Left ventricle myocardium inferior (tissue), 1 donor: ENCODE results near the gene NBAS. TPM values are rescaled to one million over a fixed set of nuclear protein-coding genes. Genes with fewer than 3 reads are reported as not detected.

Source experiments
- DNase-seq: peaks from one replicate; pipeline ENCODE4 v3.0.0-alpha.2; 2020
- H3K27ac ChIP-seq: fragments of 200-600 bp; replicated peaks from 2 replicates; pipeline ENCODE4 v1.8.0; 2021
- H3K27me3 ChIP-seq: fragments of 200-600 bp; 2 replicates; pipeline ENCODE4 v1.8.0; 2021; ENCODE audit warnings: low read depth
- H3K36me3 ChIP-seq: fragments of 200-600 bp; 2 replicates; pipeline ENCODE4 v1.8.0; 2021
- H3K4me1 ChIP-seq: fragments of 200-600 bp; 2 replicates; pipeline ENCODE4 v1.8.0; 2021
- H3K4me3 ChIP-seq: fragments of 200-600 bp; 2 replicates; pipeline ENCODE4 v1.8.0; 2021; ENCODE audit warnings: mild to moderate bottlenecking, moderate library complexity
- H3K9me3 ChIP-seq: fragments of 200-600 bp; replicated peaks from 2 replicates; pipeline ENCODE4 v1.8.0; 2021
- CTCF ChIP-seq: fragments of 200-600 bp; IDR thresholded peaks from 2 replicates; pipeline ENCODE4 v1.8.0; 2021; ENCODE audit warnings: antibody characterized with exemption, mild to moderate bottlenecking, borderline replicate concordance
- intact Hi-C: fragments of 100-400 bp; cut with micrococcal nuclease; formaldehyde crosslinking; loops from one replicate; pipeline ENCODE4 v1.11.0; 2022
- total RNA-seq: library from RNA; stranded (reverse); fragmentation: NEBNext Ultra II Directional; extraction: Animal tissue kit (Norgen Biotek cat#: 25700); gene quantifications from one replicate; pipeline ENCODE4 v1.2.1, GENCODE V29; 2021
- donor health status: DM: no; HTN: yes; CAD: no; lungs with severe emphysema.

NBAS gene
- total RNA-seq, 1 donor from 2014 or later = 50.6 TPM

GRCh38 chr2:15172825-15173224 lies 388.3 kb downstream of the NBAS start:
- Histone ChIP-seq H3K4me1 (peaks cover 7% of the 10 kb centered on the region), H3K27ac (no peak overlapping the region), H3K4me3 (no peak overlapping the region), H3K36me3 (peaks cover 22% of the 10 kb centered on the region), H3K9me3 (no peaks in the 10 kb centered on the region), H3K27me3 (no peaks in the 10 kb centered on the region)
- no peak for DNase-seq
- intact Hi-C loops = no loop called here
- no peak for TF ChIP-seq CTCF

DNA sequence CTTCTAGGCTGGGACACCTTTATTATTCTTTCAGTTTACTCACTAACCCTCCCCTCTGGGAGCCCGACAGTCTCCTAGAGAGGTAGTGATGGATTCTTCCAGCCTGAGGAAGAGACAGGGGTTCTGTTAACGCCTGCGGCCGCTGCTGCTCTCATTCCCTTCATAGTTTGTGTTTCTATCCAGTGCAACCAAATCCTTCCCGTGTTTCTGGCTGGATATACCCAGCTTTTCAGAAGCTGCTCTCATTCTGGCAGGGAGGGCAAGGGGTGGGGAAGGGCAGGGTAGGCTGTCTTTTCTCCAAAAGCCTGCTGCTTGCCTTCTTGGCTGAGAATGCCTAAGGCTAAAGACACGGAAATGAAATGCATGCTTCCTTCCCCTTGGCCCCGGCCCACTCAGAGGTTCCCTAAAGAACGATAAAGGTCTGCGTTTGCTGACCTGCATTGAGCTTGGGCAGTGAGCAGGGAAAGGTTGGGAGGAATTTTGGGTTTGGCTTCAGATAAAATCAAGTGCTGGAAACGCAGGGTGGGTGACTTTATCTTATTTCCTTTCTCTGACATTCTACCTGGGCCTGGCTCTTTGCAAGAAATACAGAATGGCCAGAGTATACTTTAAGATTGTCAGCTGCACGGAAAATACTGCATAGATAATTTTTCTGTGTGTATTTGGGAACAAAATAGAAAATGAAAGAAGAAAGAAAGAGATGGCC lies 390.9 kb downstream of the NBAS start:
- Histone ChIP-seq H3K27ac (peak overlapping the region; percentile 74), H3K36me3 (peaks cover 14% of the 10 kb centered on the region), H3K4me3 (peak overlapping the region; percentile 3), H3K9me3 (no peaks in the 10 kb centered on the region), H3K27me3 (no peaks in the 10 kb centered on the region), H3K4me1 (peaks cover 7% of the 10 kb centered on the region)
- intact Hi-C loops = no loop called here
- no peak for DNase-seq
- no peak for TF ChIP-seq CTCF

- Histone ChIP-seq H3K27ac (peak overlapping the region; percentile 74), H3K4me3 (peak overlapping the region; percentile 3)
- intact Hi-C loops = no loop called here
Observed at GRCh38 chr2:15169326-15170069, 391.6 kb downstream of the NBAS start.

GRCh38 chr2:15168116-15168515 lies 393.0 kb downstream of the NBAS start:
- Histone ChIP-seq H3K36me3 (peaks cover 10% of the 10 kb centered on the region), H3K4me3 (no peak overlapping the region), H3K27ac (no peak overlapping the region), H3K27me3 (no peaks in the 10 kb centered on the region), H3K4me1 (peaks cover 7% of the 10 kb centered on the region), H3K9me3 (no peaks in the 10 kb centered on the region)
- TF ChIP-seq CTCF = no peak
- intact Hi-C loops = no loop called here
- DNase-seq = no peak

More at GRCh38 chr2:15169326-15170069, 391.6 kb downstream of the NBAS start:
- Histone ChIP-seq H3K4me1 (peaks cover 7% of the 10 kb centered on the region), H3K36me3 (peaks cover 10% of the 10 kb centered on the region), H3K27me3 (no peaks in the 10 kb centered on the region), H3K9me3 (no peaks in the 10 kb centered on the region)
- no peak for DNase-seq
- no peak for TF ChIP-seq CTCF

- no peak overlapping the region for H3K4me3 ChIP-seq
- peaks cover 10% of the 10 kb centered on the region for H3K36me3 ChIP-seq
- intact Hi-C loops = no loop called here
- H3K27ac ChIP-seq = no peak overlapping the region
- H3K4me1 ChIP-seq = peaks cover 7% of the 10 kb centered on the region
- no peaks in the 10 kb centered on the region for H3K9me3 ChIP-seq
- no peak for TF ChIP-seq CTCF
- no peak for DNase-seq
- no peaks in the 10 kb centered on the region for H3K27me3 ChIP-seq
Observed at GRCh38 chr2:15166878-15167277, 394.3 kb downstream of the NBAS start.
